Lower leg skin (tissue), 4 donors: ENCODE measurements around the gene LRP1. TPM values are rescaled to one million over a fixed set of nuclear protein-coding genes. Genes with fewer than 3 reads are reported as not detected.
A peak's percentile ranks its signal among the peaks of the same experiment; 100 is the strongest.

ENCODE experiments used
- DNase-seq, 2 donors: peaks; one replicate each; pipeline ENCODE4 v3.0.0-alpha.2; 2019; ENCODE audit warnings: low spot score in 2 of 2
- H3K4me3 ChIP-seq: fragments of 200-600 bp; sonication (generic); 2 replicates; pipeline ENCODE4 v1.5.1; 2017; ENCODE audit warnings: mild to moderate bottlenecking, low read depth; ENCODE audit not compliant: poor library complexity, severe bottlenecking
- CTCF ChIP-seq, 3 donors: fragments of 450-650 bp; IDR thresholded peaks; one replicate each; pipeline ENCODE4 v1.5.1; 2016; ENCODE audit warnings: antibody characterized with exemption in 3 of 3, mild to moderate bottlenecking in 3 of 3, moderate library complexity in 2 of 3
- POLR2A ChIP-seq, 2 donors: fragments of 450-650 bp; IDR thresholded peaks; one replicate each; pipeline ENCODE4 v1.6.1; 2016 to 2017; ENCODE audit warnings: antibody characterized with exemption in 2 of 2, mild to moderate bottlenecking in 1 of 2, moderate library complexity in 1 of 2
- WGBS, 2 donors: methylation state at CpG; one replicate each; pipeline ENCODE4 v1.1.5; 2018; 5-methylcytosine and 5-hydroxymethylcytosine counted together
- intact Hi-C: fragments of 100-400 bp; cut with DNase I; formaldehyde crosslinking; loops from one replicate; pipeline ENCODE4 v1.15.0; 2023; ENCODE audit warnings: low total_unique reads
- total RNA-seq, 4 donors: library from RNA; depleted of rRNA; stranded (reverse); fragments of >200 nt; gene quantifications; one replicate each; pipeline ENCODE4 v1.1.0, GENCODE V29; 2016

LRP1 gene
- total RNA-seq, 4 donors from 2014 or later, result 93.4 to 156 (median 101) TPM

- TF ChIP-seq POLR2A (IDR thresholded peaks at IDR 0.05), result no peak
- TF ChIP-seq CTCF (IDR thresholded peaks at IDR 0.05), result no peak
- 54 to 56% methylated on average over 8 of the region's 8 CpGs for WGBS, 2 donors
Observed at GRCh38 chr12:57146961-57147944, 19.0 kb downstream of the LRP1 start, which contains the start of gene LRP1-AS. Gene LRP1-AS, minus strand, starts transcription at chr12:57147619.

GRCh38 chr12:57148469-57149244 is 20.4 kb downstream of the LRP1 start:
- TF ChIP-seq CTCF (IDR thresholded peaks at IDR 0.05), result no peak
- no peak for TF ChIP-seq POLR2A (IDR thresholded peaks at IDR 0.05)
- H3K4me3 ChIP-seq, result no peak overlapping the region
- peak; percentile 72 to 95 for DNase-seq
- 37 to 41% methylated on average over 4 of the region's 4 CpGs for WGBS, 2 donors
- intact Hi-C loops, result no loop called here

More at GRCh38 chr12:57146961-57147944, 19.0 kb downstream of the LRP1 start, which contains the start of gene LRP1-AS:
- DNase-seq, result no peak
- no peak within 1 kb of the TSS for H3K4me3 ChIP-seq
- intact Hi-C loops, result no loop called here

GRCh38 chr12:57149245-57149900 is 21.1 kb downstream of the LRP1 start:
- intact Hi-C loops, result no loop called here
- peak; percentile 81 to 94 for DNase-seq
- 42 to 48% methylated on average over 13 of the region's 13 CpGs for WGBS, 2 donors
- no peak for TF ChIP-seq CTCF (IDR thresholded peaks at IDR 0.05)
- no peak for TF ChIP-seq POLR2A (IDR thresholded peaks at IDR 0.05)
- H3K4me3 ChIP-seq, result no peak overlapping the region

GRCh38 chr12:57150400-57151000 is 22.2 kb downstream of the LRP1 start:
- WGBS, 2 donors, result 85 to 91% methylated on average over 6 of the region's 6 CpGs
- H3K4me3 ChIP-seq, result no peak overlapping the region
- TF ChIP-seq POLR2A (IDR thresholded peaks at IDR 0.05) (no peak), CTCF (IDR thresholded peaks at IDR 0.05) (no peak)
- DNase-seq, result no peak
- intact Hi-C loops, result no loop called here
